H1 (cell line): ENCODE measurements around the gene PCSK4. TPM values are rescaled to one million over a fixed set of nuclear protein-coding genes. Genes with fewer than 3 reads are reported as not detected.

Experiments used
- CTCF ChIA-PET: fragments of 300-600 bp; sonication (Branson Sonifier 250); formaldehyde crosslinking; loops from one replicate; lab custom pipeline; 2021; ENCODE audit not compliant: partially characterized antibody; lab: Charles Lee
- POLR2A ChIA-PET: fragments of 300-600 bp; sonication (Branson Sonifier 250); formaldehyde crosslinking; loops from one replicate; lab custom pipeline; 2021; ENCODE audit warnings: inconsistent platforms; ENCODE audit not compliant: partially characterized antibody; lab: Charles Lee
- DNase-seq, 2 experiments: peaks; one replicate each; pipeline versions ENCODE4 v3.0.0 to v3.0.0-alpha.2; 2010 to 2022; ENCODE audit warnings: low spot score in 2 of 2, low read depth in 1 of 2, mixed read lengths in 1 of 2
- FAIRE-seq: peaks from 2 replicates; lab custom pipeline; 2011; peaks lifted over from hg19 to GRCh38; lab: Jason Lieb, UNC
- H2AFZ ChIP-seq: 2 replicates; pipeline ENCODE4 v1.8.1; 2012; ENCODE audit warnings: low read length, inconsistent platforms
- H2AK5ac ChIP-seq: 2 replicates; pipeline ENCODE4 v1.6.1; 2013; ENCODE audit warnings: low read depth, low read length
- H2BK120ac ChIP-seq: replicated peaks from 2 replicates; pipeline ENCODE3; 2013; ENCODE audit warnings: low read depth, low read length, inconsistent platforms
- H2BK12ac ChIP-seq: 2 replicates; pipeline ENCODE4 v1.6.1; 2013; ENCODE audit warnings: low read depth, low read length
- H2BK15ac ChIP-seq: 2 replicates; pipeline ENCODE4 v1.6.1; 2013; ENCODE audit warnings: low read length
- H2BK20ac ChIP-seq: 2 replicates; pipeline ENCODE4 v1.6.1; 2013; ENCODE audit warnings: low read length
- H2BK5ac ChIP-seq: 2 replicates; pipeline ENCODE4 v1.6.1; 2013; ENCODE audit warnings: low read depth, low read length
- H3K14ac ChIP-seq: 2 replicates; pipeline ENCODE4 v1.6.1; 2013; ENCODE audit warnings: inconsistent platforms; ENCODE audit not compliant: insufficient read length
- H3K18ac ChIP-seq: 2 replicates; pipeline ENCODE4 v1.6.1; 2013; ENCODE audit warnings: low read length; ENCODE audit errors: extremely low read depth
- H3K23ac ChIP-seq: 2 replicates; pipeline ENCODE4 v1.6.1; 2013; ENCODE audit warnings: inconsistent platforms; ENCODE audit not compliant: insufficient read length
- H3K23me2 ChIP-seq: 2 replicates; pipeline ENCODE4 v1.6.1; 2013; ENCODE audit warnings: low read depth, low read length
- H3K27ac ChIP-seq: 2 replicates; pipeline ENCODE4 v1.6.1; 2011; ENCODE audit warnings: low read depth, low read length, inconsistent platforms
- H3K27me3 ChIP-seq, 4 experiments: replicated peaks in 1 of 4; 1 replicate in 1 of 4; 2 replicates in 3 of 4; pipeline versions ENCODE4 v1.6.1 to v1.8.1; 2011 to 2013; ENCODE audit warnings: low read length in 3 of 4, mild to moderate bottlenecking in 3 of 4, inconsistent platforms in 2 of 4, mixed read lengths in 2 of 4, moderate library complexity in 1 of 4; ENCODE audit not compliant: control insufficient read depth in 3 of 4, insufficient read depth in 3 of 4; ENCODE audit errors: extremely low read depth in 1 of 4
- H3K36me3 ChIP-seq, 4 experiments: 2 replicates each; pipeline versions ENCODE4 v1.6.1 to v1.8.1; 2011 to 2013; ENCODE audit warnings: mild to moderate bottlenecking in 4 of 4, low read length in 3 of 4, moderate library complexity in 2 of 4, control low read depth in 1 of 4, inconsistent platforms in 1 of 4; ENCODE audit not compliant: insufficient read depth in 4 of 4, control insufficient read depth in 2 of 4
- H3K4ac ChIP-seq: replicated peaks from 2 replicates; pipeline ENCODE3; 2013; ENCODE audit warnings: low read length, low read depth, mixed read lengths, inconsistent platforms; ENCODE audit not compliant: insufficient read length
- H3K4me1 ChIP-seq, 4 experiments: replicated peaks in 1 of 4; 1 replicate in 1 of 4; 2 replicates in 3 of 4; pipeline versions ENCODE4 v1.6.1 to v1.8.1; 2011 to 2013; ENCODE audit warnings: low read length in 3 of 4, inconsistent platforms in 2 of 4, mixed read lengths in 1 of 4; ENCODE audit not compliant: insufficient read depth in 4 of 4, control insufficient read depth in 3 of 4
- H3K4me2 ChIP-seq, 2 experiments: 2 replicates each; pipeline versions ENCODE4 v1.6.1 to v1.8.1; 2011 to 2013; ENCODE audit warnings: low read depth in 2 of 2, low read length in 2 of 2, control low read depth in 1 of 2, inconsistent platforms in 1 of 2, mild to moderate bottlenecking in 1 of 2; ENCODE audit not compliant: insufficient read depth in 1 of 2
- H3K4me3 ChIP-seq, 4 experiments: fragments of 200-600, 300-600 bp in 1 of 4; sonication (generic), shearing (Covaris generic), sonication (Bioruptor Twin) in 1 of 4; 2 replicates each; pipeline versions ENCODE4 v1.5.1 to v1.8.1; 2011 to 2016; ENCODE audit warnings: low read length in 4 of 4, low read depth in 3 of 4, control low read depth in 2 of 4, inconsistent platforms in 2 of 4, mild to moderate bottlenecking in 2 of 4, mixed read lengths in 1 of 4, moderate library complexity in 1 of 4; ENCODE audit not compliant: insufficient read depth in 2 of 4; ENCODE audit errors: extremely low read depth in 1 of 4
- H3K56ac ChIP-seq: replicated peaks from 2 replicates; pipeline ENCODE3; 2013; ENCODE audit warnings: low read depth, mild to moderate bottlenecking, mixed read lengths, low read length, inconsistent platforms; ENCODE audit not compliant: insufficient read length
- H3K79me1 ChIP-seq: 2 replicates; pipeline ENCODE4 v1.6.1; 2013; ENCODE audit warnings: low read depth, low read length, control low read depth
- H3K79me2 ChIP-seq, 2 experiments: 2 replicates each; pipeline versions ENCODE4 v1.6.1 to v1.8.1; 2012 to 2013; ENCODE audit warnings: low read length in 2 of 2, mild to moderate bottlenecking in 2 of 2, inconsistent platforms in 1 of 2; ENCODE audit not compliant: insufficient read depth in 2 of 2, control insufficient read depth in 1 of 2
- H3K9ac ChIP-seq, 4 experiments: replicated peaks in 1 of 4; 1 replicate in 1 of 4; 2 replicates in 3 of 4; pipeline versions ENCODE4 v1.6.1 to v1.8.1; 2011 to 2013; ENCODE audit warnings: low read depth in 3 of 4, low read length in 3 of 4, control low read depth in 2 of 4, mild to moderate bottlenecking in 2 of 4, moderate library complexity in 2 of 4, inconsistent platforms in 1 of 4; ENCODE audit errors: extremely low read depth in 1 of 4
- H3K9me3 ChIP-seq, 2 experiments: 2 replicates each; pipeline versions ENCODE4 v1.6.1 to v1.8.1; 2012 to 2013; ENCODE audit warnings: mild to moderate bottlenecking in 2 of 2, moderate library complexity in 2 of 2, control low read depth in 1 of 2, inconsistent platforms in 1 of 2, low read depth in 1 of 2, low read length in 1 of 2, mixed read lengths in 1 of 2; ENCODE audit not compliant: insufficient read depth in 2 of 2
- H4K20me1 ChIP-seq, 2 experiments: replicated peaks in 1 of 2; 2 replicates each; pipeline versions ENCODE3 to v1.8.1; 2011 to 2013; ENCODE audit warnings: inconsistent platforms in 2 of 2, low read length in 2 of 2, mild to moderate bottlenecking in 1 of 2; ENCODE audit not compliant: insufficient read depth in 2 of 2, control insufficient read depth in 1 of 2
- H4K5ac ChIP-seq: 2 replicates; pipeline ENCODE4 v1.6.1; 2013; ENCODE audit warnings: low read length, low read depth, mixed read lengths, inconsistent platforms; ENCODE audit not compliant: insufficient read length
- H4K8ac ChIP-seq: 2 replicates; pipeline ENCODE4 v1.8.0; 2013; ENCODE audit warnings: mild to moderate bottlenecking, moderate library complexity, low read length, inconsistent platforms; ENCODE audit not compliant: insufficient read depth; ENCODE audit errors: extremely low read depth
- H4K91ac ChIP-seq: replicated peaks from 2 replicates; pipeline ENCODE3; 2013; ENCODE audit warnings: low read length, mixed read lengths, inconsistent platforms; ENCODE audit not compliant: insufficient read length
- CHD1 ChIP-seq: IDR thresholded peaks from 2 replicates; pipeline ENCODE4 v1.6.1; 2012; ENCODE audit warnings: low read depth, low read length, improper control_type of control experiment
- EZH2 ChIP-seq: fragments of 200-600 bp; sonication (generic); IDR thresholded peaks from 2 replicates; pipeline ENCODE4 v1.7.1; 2012; ENCODE audit warnings: low read depth, mild to moderate bottlenecking, moderate library complexity, low read length, inconsistent platforms; ENCODE audit not compliant: severe bottlenecking
- SUZ12 ChIP-seq: fragments of 200-600 bp; sonication (generic); IDR thresholded peaks from 2 replicates; pipeline ENCODE4 v1.6.1; 2012; ENCODE audit warnings: mild to moderate bottlenecking, inconsistent platforms, low read length, moderate library complexity, mixed read lengths
- TAF1 ChIP-seq: IDR thresholded peaks from 2 replicates; pipeline ENCODE4 v1.6.1; 2011; ENCODE audit warnings: mild to moderate bottlenecking, low read depth, low read length
- WGBS, 2 experiments: shearing (Covaris generic) in 1 of 2; methylation state at CpG; one replicate each; pipeline versions ENCODE4 v1.1.6 to v1.1.7; 2013 to 2015; ENCODE audit warnings: low lambda C conversion rate in 2 of 2, mixed read lengths in 2 of 2, inconsistent platforms in 1 of 2, low coverage in 1 of 2, missing lambda C conversion rate in 1 of 2; ENCODE audit not compliant: insufficient replicate concordance in 2 of 2, insufficient coverage in 1 of 2, insufficient read length in 1 of 2; ENCODE audit errors: extremely low coverage in 1 of 2, missing lambda C conversion rate in 1 of 2; 5-methylcytosine and 5-hydroxymethylcytosine counted together
- polyA plus RNA-seq, 7 experiments: library from polyadenylated mRNA; depleted of rRNA in 3 of 7; stranded (reverse) in 5 of 7; unstranded in 2 of 7; fragments of >200 nt in 5 of 7; fragments of 200-250 nt in 2 of 7; gene quantifications; 1 replicate in 5 of 7; 2 replicates in 1 of 7; 4 replicates in 1 of 7; pipeline versions ENCODE4 v1.2.1 to v1.2.3, GENCODE V29; 2011 to 2013; ENCODE audit warnings: missing spikeins in 2 of 7, mixed read lengths in 2 of 7
- total RNA-seq: library from RNA; stranded (reverse); fragmentation: NEBNext Ultra II Directional; extraction: Animal tissue kit (Norgen Biotek cat#: 25700); gene quantifications from 2 replicates; pipeline ENCODE4 v1.2.1, GENCODE V29; 2021

The PCSK4 gene
- total and polyA plus RNA-seq, 2 of the 8 experiments (the other 6 are each of a cell fraction or from before 2014, with no cell fraction given), result 9.8 to 10.7 TPM

DNA sequence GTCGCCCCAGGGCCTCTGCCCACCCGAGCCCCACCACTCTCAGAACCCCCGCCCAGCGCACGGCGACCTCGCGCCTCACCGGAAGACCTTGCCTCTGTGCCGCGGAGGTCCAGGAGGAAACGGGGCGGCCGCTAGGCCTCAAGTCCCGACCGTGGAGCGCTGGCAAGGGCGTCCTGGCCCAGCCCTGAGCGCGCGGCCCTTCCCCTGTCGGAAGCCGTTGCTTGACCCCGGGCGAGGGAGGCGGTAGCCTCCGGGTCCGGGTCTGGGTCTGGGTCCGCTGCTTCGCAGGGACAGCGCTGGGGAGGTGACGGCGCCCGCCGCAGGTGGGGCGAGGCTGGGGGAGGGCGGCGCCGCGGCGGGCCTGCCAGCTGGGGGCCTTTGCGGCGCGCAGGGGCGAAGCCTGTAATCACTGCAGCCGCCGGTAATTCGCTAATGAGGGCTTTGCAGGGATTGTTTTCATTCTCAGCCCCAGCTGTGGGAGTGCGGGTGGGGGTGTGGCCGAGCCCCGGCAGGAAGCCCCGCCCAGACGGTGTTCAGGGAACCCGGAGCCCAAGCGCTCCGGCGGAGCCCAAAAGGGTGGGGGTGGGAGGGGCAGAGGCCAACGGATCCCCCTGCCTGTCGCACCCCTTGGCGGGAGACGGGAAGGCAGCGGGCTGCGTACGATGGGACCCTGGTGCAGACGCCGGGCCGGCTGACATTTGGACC lies 19.7 kb downstream of the PCSK4 start:
- Histone ChIP-seq H2BK120ac (no peak overlapping the region), H2BK15ac (no peak overlapping the region), H3K56ac (no peak overlapping the region), H3K23me2 (peaks cover 10% of the 10 kb centered on the region; the same call in 1 of the 2 replicates), H3K4me2 (peak overlapping the region; percentile 86 to 91), H2BK5ac (no peak overlapping the region; the same call in 1 of the 2 replicates), H3K4me3 (peak overlapping the region; percentile 29 to 56 (median 36)), H4K91ac (no peak overlapping the region), H3K79me2 (no peaks in the 10 kb centered on the region), H2AK5ac (no peak overlapping the region), H3K23ac (no peak overlapping the region), H3K14ac (no peak overlapping the region), H3K18ac (no peak overlapping the region; the same call in 1 of the 2 replicates), H3K4me1 (peaks cover 0 to 46% (median 24%) of the 10 kb centered on the region in 4 experiments; a peak in 5 of 7 replicates), H3K27ac (no peak overlapping the region), H3K9me3 (peaks cover 0 to 7% of the 10 kb centered on the region in 2 experiments; a peak in 1 of 4 replicates), H2AFZ (no peak overlapping the region), H2BK12ac (no peak overlapping the region), H4K5ac (no peak overlapping the region), H3K9ac (no peak overlapping the region), H3K36me3 (peaks cover 0 to 41% (median 0%) of the 10 kb centered on the region in 4 experiments; a peak in 2 of 8 replicates), H3K27me3 (peaks cover 59 to 79% (median 77%) of the 10 kb centered on the region in 4 experiments), H4K20me1 (peaks cover 23 to 57% of the 10 kb centered on the region in 2 experiments), H2BK20ac (no peak overlapping the region), H3K4ac (no peak overlapping the region), H3K79me1 (no peaks in the 10 kb centered on the region), H4K8ac (peak overlapping the region; percentile 71)
- CTCF ChIA-PET, result interaction anchor here (1.2 to 1.9 kb wide), 3 partner anchors 16 to 122 kb away, joined by 3 to 6 read pairs (median 3); no protein-coding TSS in a partner anchor
- POLR2A ChIA-PET, result interaction anchor here (0.6 to 5.5 kb wide), 8 partner anchors 13 to 376 kb away, joined by 3 to 55 read pairs (median 4); no protein-coding TSS in a partner anchor
- TF ChIP-seq SUZ12, result 0 out of 2 replicates have a peak, but pooled peaks have one; percentile 30
- peak; percentile 29 for TF ChIP-seq EZH2
- peak; percentile 3; the same call in 1 of the 2 replicates for TF ChIP-seq TAF1
- TF ChIP-seq CHD1, result no peak
- peak in 1 of 2 experiments; percentile 86 for DNase-seq
- WGBS, 2 experiments, result 5% methylated on average over 40 of the region's 67 CpGs; no CpG with 5 or more reads in 1 of the 2 experiments
- no peak for FAIRE-seq
